Uterus (tissue), 4 donors: ENCODE measurements around the gene ADGB. TPM values are rescaled to one million over a fixed set of nuclear protein-coding genes. Genes with fewer than 3 reads are reported as not detected.
"Not testable (repeated sequence)": the region's sequence is repeated elsewhere in the genome, so short reads cannot be mapped to it uniquely, and the experiment has no call there.

Experiments used
- DNase-seq, 2 donors: peaks; one replicate each; pipeline ENCODE4 v3.0.0-alpha.2; 2019 to 2020
- H3K27ac ChIP-seq, 2 donors: fragments of 200-600 bp; sonication (generic); 1 replicate in 1 of 2; 2 replicates in 1 of 2; pipeline ENCODE4 v1.5.1; 2016 to 2018
- H3K27me3 ChIP-seq, 2 donors: fragments of 200-600 bp; sonication (generic); one replicate each; pipeline ENCODE4 v1.5.1; 2018 to 2019; ENCODE audit warnings: control low read depth in 1 of 2
- H3K36me3 ChIP-seq, 2 donors: fragments of 200-600 bp; sonication (generic); one replicate each; pipeline ENCODE4 v1.5.1; 2019; ENCODE audit warnings: control low read depth in 1 of 2
- H3K4me1 ChIP-seq, 2 donors: fragments of 200-600 bp; sonication (generic); one replicate each; pipeline ENCODE4 v1.5.1; 2018 to 2019; ENCODE audit warnings: control low read depth in 1 of 2
- H3K4me3 ChIP-seq, 2 donors: fragments of 200-600 bp; sonication (generic); 1 replicate in 1 of 2; 2 replicates in 1 of 2; pipeline ENCODE4 v1.5.1; 2018 to 2019; ENCODE audit warnings: mild to moderate bottlenecking in 1 of 2
- H3K9me3 ChIP-seq, 2 donors: fragments of 200-600 bp; sonication (generic); one replicate each; pipeline ENCODE4 v1.5.1; 2019; ENCODE audit warnings: control low read depth in 1 of 2
- POLR2A ChIP-seq, 2 donors: fragments of 450-650 bp; IDR thresholded peaks; one replicate each; pipeline ENCODE4 v1.6.1; 2016; ENCODE audit warnings: antibody characterized with exemption in 2 of 2, mild to moderate bottlenecking in 1 of 2, moderate library complexity in 1 of 2
- intact Hi-C: fragments of 100-400 bp; cut with DNase I; formaldehyde crosslinking; loops from one replicate; pipeline ENCODE4 v1.15.1; 2023; ENCODE audit warnings: low total_unique reads
- total RNA-seq, 4 donors: library from RNA; depleted of rRNA in 3 of 4; stranded (reverse); fragments of >200 nt in 3 of 4; gene quantifications; one replicate each; pipeline versions ENCODE4 v1.1.0 to v1.2.4, GENCODE V29; 2014 to 2023
- TF ChIP-seq, protein P1 (sequence below), 4 experiments: fragments of 200-600 bp in 2 of 4; fragments of 450-650 bp in 2 of 4; sonication (generic) in 2 of 4; IDR thresholded peaks; one replicate each; pipeline ENCODE4 v1.5.1; 2016 to 2019; ENCODE audit warnings: antibody characterized with exemption in 4 of 4, mild to moderate bottlenecking in 2 of 4, moderate library complexity in 1 of 4
- donor health status: DM: yes; HTN: yes; CAD: no.

Gene ADGB
- total RNA-seq, 4 donors from 2014 or later, result 1.9 to 7.7 TPM; not detected in 2

GRCh38 chr6:146785001-146785585 is 186.3 kb downstream of the ADGB start:
- H3K27me3 ChIP-seq, result no peaks in the 10 kb centered on the region
- intact Hi-C loops, result no loop called here
- no peaks in the 10 kb centered on the region for H3K36me3 ChIP-seq
- no peak for DNase-seq
- no peak for TF ChIP-seq POLR2A (IDR thresholded peaks at IDR 0.05)
- TF ChIP-seq, protein P1, sequence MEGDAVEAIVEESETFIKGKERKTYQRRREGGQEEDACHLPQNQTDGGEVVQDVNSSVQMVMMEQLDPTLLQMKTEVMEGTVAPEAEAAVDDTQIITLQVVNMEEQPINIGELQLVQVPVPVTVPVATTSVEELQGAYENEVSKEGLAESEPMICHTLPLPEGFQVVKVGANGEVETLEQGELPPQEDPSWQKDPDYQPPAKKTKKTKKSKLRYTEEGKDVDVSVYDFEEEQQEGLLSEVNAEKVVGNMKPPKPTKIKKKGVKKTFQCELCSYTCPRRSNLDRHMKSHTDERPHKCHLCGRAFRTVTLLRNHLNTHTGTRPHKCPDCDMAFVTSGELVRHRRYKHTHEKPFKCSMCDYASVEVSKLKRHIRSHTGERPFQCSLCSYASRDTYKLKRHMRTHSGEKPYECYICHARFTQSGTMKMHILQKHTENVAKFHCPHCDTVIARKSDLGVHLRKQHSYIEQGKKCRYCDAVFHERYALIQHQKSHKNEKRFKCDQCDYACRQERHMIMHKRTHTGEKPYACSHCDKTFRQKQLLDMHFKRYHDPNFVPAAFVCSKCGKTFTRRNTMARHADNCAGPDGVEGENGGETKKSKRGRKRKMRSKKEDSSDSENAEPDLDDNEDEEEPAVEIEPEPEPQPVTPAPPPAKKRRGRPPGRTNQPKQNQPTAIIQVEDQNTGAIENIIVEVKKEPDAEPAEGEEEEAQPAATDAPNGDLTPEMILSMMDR (IDR thresholded peaks at IDR 0.05), result peak in 1 of 4 experiments; percentile 6
- H3K4me3 ChIP-seq, result no peak overlapping the region
- H3K4me1 ChIP-seq, result no peaks in the 10 kb centered on the region
- no peak overlapping the region for H3K27ac ChIP-seq
- H3K9me3 ChIP-seq, result no peaks in the 10 kb centered on the region

DNA sequence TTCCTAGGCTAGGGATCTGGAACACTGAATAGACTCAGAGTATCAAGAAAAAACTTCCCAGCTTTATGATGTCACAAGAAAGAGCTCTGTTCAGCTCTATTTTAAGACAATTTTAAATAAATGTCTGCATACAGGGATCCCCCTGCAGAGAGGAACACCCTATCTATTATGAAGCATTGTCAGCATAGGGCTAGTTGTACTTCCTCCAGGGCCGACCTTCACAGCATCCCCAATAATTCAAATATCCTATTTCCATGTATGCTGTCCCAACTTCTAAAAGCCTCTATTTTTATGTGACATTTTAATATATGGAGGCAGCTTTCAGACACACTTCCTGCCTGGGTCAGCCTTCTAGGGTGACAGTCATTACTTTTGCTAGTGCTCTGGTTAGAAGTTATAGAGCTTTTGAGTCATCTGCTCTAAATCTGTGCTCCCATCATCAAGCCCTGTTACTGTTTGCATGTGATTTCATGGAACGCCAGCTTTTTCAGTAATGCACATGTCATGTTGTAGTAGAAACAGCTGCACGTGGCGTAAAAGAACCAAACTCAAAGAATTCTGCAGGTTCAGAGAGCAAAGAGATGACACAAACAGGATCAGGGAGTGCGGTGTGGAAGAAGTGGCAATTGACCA is 189.2 kb downstream of the ADGB start:
- H3K27ac ChIP-seq, result no peak overlapping the region
- H3K27me3 ChIP-seq, result no peaks in the 10 kb centered on the region
- H3K9me3 ChIP-seq, result no peaks in the 10 kb centered on the region
- no peaks in the 10 kb centered on the region for H3K4me1 ChIP-seq
- H3K4me3 ChIP-seq, result no peak overlapping the region
- H3K36me3 ChIP-seq, result no peaks in the 10 kb centered on the region
- no peak for DNase-seq
- intact Hi-C loops, result no loop called here
- no peak for TF ChIP-seq POLR2A (IDR thresholded peaks at IDR 0.05)
- TF ChIP-seq, protein P1 (IDR thresholded peaks at IDR 0.05), result no peak

DNA sequence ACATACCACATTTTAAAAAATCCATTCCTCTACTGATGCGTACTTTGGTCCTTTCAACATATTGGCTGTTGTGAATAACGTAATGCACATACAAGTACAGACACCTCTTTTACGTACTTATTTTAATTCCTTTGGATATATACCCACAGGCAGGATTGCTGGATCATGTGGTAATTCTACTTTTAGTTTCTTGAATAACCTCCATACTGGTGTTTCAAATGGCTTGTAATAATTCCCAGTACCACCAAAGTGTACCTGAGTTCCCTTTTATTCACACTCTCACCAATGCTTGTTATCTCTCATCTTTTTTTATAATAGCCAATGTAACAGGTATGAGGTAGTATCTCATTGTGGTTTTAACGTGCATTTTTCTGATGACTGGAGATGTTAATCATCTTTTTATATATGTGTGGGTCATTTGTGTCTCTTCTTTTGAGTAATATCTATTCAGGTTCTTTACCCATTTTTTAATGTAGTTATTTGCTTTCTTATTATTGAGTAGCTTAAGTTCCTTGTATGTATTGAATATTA is 191.9 kb downstream of the ADGB start:
- Histone ChIP-seq H3K4me1 (no peaks in the 10 kb centered on the region), H3K27me3 (no peaks in the 10 kb centered on the region), H3K27ac (no peak overlapping the region), H3K9me3 (no peaks in the 10 kb centered on the region), H3K36me3 (no peaks in the 10 kb centered on the region), H3K4me3 (no peak overlapping the region)
- intact Hi-C loops, result no loop called here
- TF ChIP-seq, protein P1 (IDR thresholded peaks at IDR 0.05), result no peak
- TF ChIP-seq POLR2A (IDR thresholded peaks at IDR 0.05), result no peak
- no peak for DNase-seq

DNA sequence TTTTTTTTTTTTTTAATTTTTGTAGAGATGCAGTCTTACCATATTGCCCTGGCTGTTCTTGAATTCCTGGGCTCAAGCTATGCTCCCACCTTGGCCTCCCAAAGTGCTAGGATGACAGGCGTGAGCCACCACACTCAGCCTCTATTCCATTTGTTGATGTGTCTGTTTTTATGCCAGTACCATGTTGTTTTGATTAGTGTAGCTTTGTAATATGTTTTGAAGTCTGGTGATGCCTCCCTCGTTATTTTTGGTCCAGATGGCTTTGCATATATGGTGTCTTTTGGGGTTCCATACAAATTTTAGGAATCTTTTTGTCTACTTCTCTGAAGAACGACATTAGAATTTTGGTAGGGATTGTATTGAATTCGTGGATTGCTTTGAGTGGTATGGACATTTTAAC is 193.2 kb downstream of the ADGB start:
- no peak overlapping the region for H3K27ac ChIP-seq
- intact Hi-C loops, result no loop called here
- H3K27me3 ChIP-seq, result no peaks in the 10 kb centered on the region
- no peak for TF ChIP-seq POLR2A (IDR thresholded peaks at IDR 0.05)
- TF ChIP-seq, protein P1 (IDR thresholded peaks at IDR 0.05), result no peak
- no peaks in the 10 kb centered on the region for H3K4me1 ChIP-seq
- no peak for DNase-seq
- no peaks in the 10 kb centered on the region for H3K9me3 ChIP-seq
- H3K4me3 ChIP-seq, result no peak overlapping the region
- H3K36me3 ChIP-seq, result no peaks in the 10 kb centered on the region

- H3K36me3 ChIP-seq, H3K27ac ChIP-seq, H3K4me1 ChIP-seq, H3K4me3 ChIP-seq, intact Hi-C loops, H3K27me3 ChIP-seq, DNase-seq, H3K9me3 ChIP-seq: not testable (repeated sequence)
Observed at GRCh38 chr6:146793218-146793617, 194.4 kb downstream of the ADGB start.
